Stimulated activated CD8-positive, alpha-beta memory T cell treated with anti-CD3 and anti-CD28 coated beads, Interleukin-15, amount 100 ng/mL, for 4 hours (primary cell): Measurements from ENCODE around the gene FAM83C.
A peak's percentile ranks its signal among the peaks of the same experiment; 100 is the strongest.
"Not testable (repeated sequence)": the region's sequence is repeated elsewhere in the genome, so short reads cannot be mapped to it uniquely, and the experiment has no call there.

Source experiments
- DNase-seq, 2 donors: peaks; one replicate each; pipeline ENCODE4 v3.0.0-alpha.2; 2020; ENCODE audit warnings: low read depth in 2 of 2

FAM83C gene

GRCh38 chr20:35318502-35319157, 26.4 kb upstream of the FAM83C start:
- no peak for DNase-seq

- no peak for DNase-seq
These were observed 25.4 kb upstream of the FAM83C start for GRCh38 chr20:35317416-35318210.

DNA sequence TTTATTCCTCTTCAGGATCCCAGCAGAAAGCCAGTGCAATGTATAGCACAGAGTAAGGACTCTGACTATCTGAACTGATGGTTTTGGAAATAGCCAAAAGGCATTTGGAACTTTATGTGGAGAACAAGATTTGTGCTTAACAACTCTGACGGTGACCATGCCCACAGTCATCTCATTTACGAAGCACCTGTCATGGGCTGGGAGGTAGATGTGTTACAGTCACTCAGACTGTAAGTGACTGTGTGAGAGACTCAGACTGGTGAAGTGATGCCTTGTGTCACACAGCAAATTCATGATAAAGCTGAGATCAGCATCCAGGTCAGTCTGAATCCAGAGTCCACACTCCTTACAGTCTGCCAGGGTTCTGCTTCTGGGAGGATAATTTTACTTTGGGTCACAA, 23.9 kb upstream of the FAM83C start:
- no peak for DNase-seq

- not testable (repeated sequence) for DNase-seq
These were observed 23.4 kb upstream of the FAM83C start for GRCh38 chr20:35315632-35316020.

DNA sequence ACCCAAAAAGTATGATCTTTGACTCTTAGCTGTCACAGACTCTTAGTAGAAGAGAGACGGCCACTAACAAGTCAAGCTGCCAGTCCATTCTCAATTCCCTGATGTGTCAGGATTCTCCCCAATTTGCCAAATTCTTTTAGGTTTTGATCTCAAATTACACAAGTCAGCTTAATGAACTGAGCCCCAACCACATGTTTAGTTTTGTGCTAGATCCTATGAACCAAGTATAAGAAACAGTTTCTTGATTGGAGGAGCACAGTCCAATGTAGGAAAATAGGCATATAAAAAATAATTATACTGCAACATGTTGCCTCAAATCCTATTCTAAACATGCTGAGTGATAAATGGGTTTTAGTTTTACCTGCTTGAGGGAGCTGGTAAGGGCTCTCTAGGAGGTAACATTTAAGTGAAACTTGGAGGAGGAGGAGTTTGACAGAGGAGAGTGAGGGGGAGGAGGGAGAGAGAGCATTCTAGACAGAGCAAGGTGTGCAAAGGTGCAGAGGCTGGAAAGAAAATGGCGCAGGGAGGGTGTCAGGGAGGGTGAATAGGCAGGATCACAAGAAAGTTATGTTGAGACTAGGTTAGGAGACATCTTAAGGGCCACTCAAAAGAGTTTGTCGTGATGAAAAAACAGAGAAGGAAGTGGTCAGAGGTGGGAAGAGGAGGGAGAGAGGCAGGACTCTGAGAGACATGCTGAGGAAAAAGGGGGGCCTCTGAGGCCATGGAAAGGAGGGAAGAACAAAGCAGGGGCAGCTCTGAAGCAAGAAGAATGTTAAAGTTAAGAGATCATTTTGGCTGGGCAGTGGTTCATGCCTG, 22.8 kb upstream of the FAM83C start:
- DNase-seq = no peak

- no peak for DNase-seq
These were observed 20.1 kb upstream of the FAM83C start for GRCh38 chr20:35312318-35312717.

DNA sequence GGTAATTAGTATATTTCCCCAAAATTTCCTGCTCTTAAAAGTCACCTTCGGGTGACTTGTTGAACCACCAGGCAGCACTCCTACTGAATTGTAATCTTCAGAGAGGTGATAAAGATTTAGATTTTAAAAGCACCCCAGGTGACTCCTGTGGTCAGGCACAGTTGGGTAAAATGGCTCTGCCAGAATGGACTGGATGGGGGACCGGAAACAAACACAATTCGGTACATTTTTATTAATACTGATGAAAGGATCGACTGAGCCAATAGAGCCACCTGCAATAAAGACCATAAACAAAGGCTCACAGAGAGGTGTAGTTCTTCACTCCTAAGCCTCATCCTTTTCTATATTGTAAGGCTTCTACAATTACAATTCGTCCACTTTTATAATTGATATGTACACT, 19.6 kb upstream of the FAM83C start:
- no peak for DNase-seq

- DNase-seq = no peak
These were observed 19.2 kb upstream of the FAM83C start for GRCh38 chr20:35311409-35311808.

- DNase-seq = no peak
These were observed 15.7 kb upstream of the FAM83C start for GRCh38 chr20:35307666-35308653.

- DNase-seq = no peak
These were observed 14.8 kb upstream of the FAM83C start for GRCh38 chr20:35306931-35307517.

- DNase-seq = peak in 1 of 2 donors; percentile 29
These were observed 13.7 kb upstream of the FAM83C start for GRCh38 chr20:35305682-35306556.

DNA sequence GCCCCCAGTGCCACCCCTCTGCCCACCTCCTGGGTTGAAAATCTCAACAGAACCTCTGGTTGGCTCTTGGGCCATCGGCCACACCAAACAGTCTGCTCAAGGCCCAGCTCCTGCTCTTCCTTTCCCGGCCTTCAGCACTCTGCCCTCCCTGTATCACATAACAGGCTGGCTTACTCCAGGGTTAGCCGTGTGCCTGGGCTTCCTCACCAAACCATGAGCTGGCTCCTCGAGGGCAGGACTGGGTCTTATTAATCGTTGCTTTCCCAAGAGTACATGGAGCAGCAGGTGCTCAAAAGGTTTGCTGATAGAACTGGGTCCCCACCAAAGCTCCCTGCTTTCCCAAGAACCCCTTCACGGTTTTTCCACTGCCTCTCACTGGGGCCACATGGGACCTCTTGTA, 12.7 kb upstream of the FAM83C start:
- no peak for DNase-seq

- peak; percentile 54 to 73 for DNase-seq
These were observed 11.7 kb upstream of the FAM83C start for GRCh38 chr20:35303735-35304491.

DNA sequence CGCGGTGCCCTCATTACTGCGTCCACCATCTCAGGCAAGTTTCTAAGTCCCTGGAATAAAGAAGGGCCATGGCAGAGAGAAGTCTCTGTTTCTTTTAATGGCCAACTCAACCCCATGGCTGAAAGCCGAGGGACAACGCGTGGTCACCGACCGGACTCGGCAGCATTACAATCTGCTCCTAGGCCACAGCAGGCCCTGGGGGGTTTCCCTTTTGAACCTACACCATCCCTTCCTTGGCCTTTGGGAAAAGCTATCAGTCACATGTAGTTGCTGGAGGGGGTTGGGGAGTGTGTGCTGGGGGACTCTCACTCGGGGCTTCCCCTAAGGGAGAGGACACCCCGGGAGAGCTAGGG, 11.1 kb upstream of the FAM83C start:
- DNase-seq = no peak

- no peak for DNase-seq
These were observed 10.5 kb upstream of the FAM83C start for GRCh38 chr20:35302421-35303335.

DNA sequence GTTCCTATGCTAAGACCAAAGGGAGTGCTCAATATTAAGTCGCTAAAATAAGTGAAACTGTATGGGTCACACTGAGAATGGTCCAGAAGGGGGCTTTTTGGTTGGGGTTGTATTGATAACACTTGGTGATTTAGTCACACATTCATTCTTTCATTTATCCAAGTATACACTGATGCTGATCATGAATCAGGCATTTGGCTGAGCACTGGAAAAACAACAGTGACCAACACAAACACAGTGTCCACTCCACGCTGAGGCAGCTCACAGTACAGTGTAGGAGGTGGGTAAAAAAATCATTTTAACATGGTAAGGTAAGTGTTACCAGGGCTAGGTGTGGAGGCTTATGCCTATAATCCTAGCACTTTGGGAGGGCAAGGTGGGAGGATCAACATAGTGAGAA, 9.2 kb upstream of the FAM83C start:
- no peak for DNase-seq

DNA sequence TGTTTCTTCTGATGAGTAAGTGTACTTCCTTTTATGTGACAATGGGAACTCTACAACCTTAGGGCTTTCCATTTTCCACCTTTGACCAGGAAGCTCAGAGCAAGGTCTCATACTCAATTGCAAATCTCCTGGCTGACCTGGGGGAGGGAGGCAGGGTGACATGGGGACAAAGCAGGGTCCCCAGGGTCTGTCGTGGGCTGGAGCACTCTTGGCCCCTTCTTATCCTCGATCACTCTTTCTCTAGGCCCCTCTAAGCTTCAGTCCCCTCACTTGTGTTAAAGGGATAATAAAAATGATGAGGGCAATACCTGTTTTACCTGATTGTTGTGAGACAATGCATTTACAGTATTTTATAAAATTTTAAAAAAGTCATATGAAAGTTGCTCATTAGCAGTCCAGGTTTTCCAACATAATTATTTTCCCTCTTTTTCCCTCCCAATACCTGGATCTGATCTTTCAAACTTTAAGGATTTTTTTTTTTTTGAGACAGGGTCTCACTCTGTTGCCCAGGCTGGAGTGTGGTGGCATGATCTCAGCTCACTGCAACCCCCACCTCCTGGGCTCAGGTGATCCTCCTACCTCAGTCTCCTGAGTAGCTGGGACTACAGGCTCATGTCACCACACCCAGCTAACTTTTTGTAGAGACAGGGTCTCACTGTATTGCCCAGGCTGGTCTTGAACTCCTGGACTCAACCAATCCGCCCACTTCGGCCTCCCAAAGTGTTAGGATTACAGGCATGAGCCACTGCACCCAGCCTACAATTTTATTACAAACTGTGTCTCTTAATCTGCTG, 8.4 kb upstream of the FAM83C start:
- no peak for DNase-seq
